Activated CD4-positive, alpha-beta T cell treated with anti-CD3 and anti-CD28 coated beads, Interleukin-10, Interleukin-2, amounts not matched to agents 100 ng/mL and 50 ng/mL, durations not matched to agents 16 hours and 8 hours (primary cell): ENCODE results near the gene PDSS2.
"Not testable (repeated sequence)": the region's sequence is repeated elsewhere in the genome, so short reads cannot be mapped to it uniquely, and the experiment has no call there.

ENCODE experiments used
- DNase-seq: peaks from one replicate; pipeline ENCODE4 v3.0.0-alpha.2; 2020

PDSS2 gene

DNA sequence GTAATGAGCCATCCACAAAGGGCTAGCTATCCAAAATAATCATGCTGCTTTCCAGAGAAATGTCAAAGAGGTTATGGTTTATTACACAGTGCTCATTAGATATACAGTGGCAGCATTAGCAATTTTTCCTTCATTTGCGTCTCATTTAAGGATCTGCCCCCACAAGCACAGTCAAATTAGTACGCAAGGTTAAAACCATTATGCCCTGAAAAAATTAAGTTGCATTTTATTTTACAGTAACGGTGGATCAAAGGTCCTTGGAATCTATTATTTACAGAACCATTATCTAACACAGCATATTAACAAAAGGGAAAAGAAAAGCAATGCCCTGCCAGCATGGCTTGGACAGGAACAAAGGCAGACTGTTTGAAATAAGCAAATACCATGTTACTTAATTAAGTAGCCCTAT, 144.8 kb downstream of the PDSS2 start:
- DNase-seq = no peak

DNA sequence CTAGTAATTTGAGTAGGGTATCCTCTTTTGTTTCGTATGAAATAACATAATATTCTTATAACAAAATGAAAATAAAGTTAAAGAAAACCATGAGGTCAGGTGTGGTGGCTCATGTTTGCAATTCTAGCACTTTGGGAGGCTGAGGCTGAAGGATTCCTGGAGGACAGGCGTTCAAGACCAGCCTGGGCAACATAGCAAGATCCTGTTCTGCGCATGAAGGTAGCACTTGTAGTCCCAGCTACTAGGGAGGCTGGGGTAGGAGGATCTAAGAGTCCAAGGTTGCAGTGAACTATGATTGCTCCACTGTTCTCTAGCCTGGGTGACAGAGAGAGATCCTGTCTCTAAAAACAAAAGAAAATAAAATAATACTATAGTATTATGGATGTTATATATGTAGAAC, 145.6 kb downstream of the PDSS2 start:
- no peak for DNase-seq

DNA sequence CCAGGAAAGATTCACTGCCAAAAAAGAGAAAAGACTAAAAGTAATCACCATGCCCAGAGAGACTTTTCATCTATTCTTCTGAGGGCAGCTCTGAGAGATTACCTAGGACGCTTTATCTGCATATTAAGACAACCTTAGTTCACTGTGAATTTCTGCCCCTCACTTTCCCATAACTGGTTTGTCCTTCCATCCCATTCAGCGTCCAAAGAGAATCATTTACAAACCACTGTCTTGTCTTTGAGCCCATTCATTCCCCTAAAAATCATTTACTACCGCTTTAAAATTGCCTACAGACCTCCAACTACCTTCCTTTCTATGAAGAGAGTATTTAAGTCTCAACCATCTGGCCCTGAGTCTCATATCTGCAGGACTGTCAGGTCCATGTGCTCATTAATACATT, 149.0 kb downstream of the PDSS2 start:
- no peak for DNase-seq

DNA sequence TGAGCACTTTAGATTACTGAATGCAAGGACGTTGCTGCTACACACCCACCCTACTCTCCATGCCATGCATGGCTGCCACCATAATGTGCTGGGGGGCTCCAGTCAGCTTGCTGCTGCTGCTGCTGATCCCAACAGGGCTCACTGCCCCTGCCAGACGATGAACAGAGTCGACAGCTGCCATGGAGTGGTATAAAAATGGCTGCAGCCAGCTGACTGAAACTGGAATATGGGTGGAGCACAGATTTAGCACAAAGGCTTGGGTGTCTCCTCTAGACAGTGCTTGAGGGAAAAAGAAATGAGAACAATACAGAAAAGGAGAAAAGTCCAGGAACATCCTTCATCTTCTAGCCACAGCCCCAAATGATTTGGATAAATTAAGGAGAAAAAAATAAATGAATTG, 150.7 kb downstream of the PDSS2 start:
- no peak for DNase-seq

DNA sequence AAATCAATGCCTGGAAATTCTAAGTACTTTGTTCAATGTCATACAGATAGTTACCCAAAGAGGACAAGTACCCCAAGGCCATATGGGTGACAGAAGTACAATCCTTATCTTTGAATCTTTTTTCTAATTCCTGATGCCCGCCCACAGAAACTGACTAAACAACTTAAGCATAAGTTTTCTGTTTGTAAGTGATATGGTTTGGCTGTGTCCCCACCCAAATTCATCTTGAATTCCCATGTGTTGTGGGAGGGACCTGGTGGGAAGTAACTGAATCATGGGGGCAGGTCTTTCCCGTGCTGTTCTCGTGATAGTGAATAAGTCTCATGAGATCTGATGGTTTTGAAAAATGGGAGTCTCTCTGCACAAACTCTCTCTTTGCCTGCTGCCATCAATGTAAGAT, 153.4 kb downstream of the PDSS2 start:
- not testable (repeated sequence) for DNase-seq

DNA sequence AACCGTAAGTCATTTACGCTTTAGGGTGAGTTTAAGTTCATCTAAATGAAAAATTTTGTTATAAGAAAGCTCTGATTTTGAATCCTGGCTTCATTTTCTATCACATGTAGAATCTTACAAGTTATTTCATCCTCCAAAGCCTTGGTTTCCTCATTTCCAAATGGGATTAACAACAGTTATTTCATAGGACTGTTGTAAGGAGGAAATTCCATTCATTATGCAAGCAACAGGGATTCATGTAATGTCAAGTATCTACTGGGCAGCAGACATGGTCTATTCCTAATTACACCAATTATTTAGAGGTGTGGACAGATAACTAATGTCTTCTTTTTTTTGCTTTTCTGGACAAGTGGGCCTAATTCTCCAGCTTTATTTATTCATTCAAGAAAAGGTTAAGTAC, 154.0 kb downstream of the PDSS2 start:
- DNase-seq = no peak

DNA sequence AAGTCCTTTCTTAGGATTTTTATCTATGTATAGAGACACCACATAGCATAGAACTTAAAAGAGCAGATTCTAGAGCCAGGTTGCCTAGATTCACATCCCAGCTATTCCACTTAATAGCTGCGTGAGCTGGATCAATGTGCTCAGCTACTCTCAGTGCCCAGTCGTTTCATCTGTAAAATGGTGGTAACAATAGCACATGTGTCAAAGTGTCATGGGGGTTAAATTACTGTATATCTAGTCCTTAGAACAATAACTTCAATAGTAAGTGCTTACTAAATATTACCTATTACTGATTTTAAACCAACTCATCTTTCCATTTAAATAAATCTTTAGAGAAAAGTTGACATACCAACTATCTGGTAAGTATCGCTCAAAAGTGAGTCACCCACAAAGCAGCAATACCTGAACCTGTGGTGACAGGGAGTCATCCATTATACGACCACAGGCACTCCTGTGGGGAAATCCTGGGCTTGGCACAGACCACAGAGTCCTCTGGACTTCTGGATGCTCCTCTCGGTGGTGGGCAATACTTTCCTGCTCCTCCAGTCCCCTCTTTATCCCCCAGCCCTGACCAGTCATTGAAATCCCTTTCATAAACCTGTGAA, 154.8 kb downstream of the PDSS2 start:
- peak; percentile 40 for DNase-seq

DNA sequence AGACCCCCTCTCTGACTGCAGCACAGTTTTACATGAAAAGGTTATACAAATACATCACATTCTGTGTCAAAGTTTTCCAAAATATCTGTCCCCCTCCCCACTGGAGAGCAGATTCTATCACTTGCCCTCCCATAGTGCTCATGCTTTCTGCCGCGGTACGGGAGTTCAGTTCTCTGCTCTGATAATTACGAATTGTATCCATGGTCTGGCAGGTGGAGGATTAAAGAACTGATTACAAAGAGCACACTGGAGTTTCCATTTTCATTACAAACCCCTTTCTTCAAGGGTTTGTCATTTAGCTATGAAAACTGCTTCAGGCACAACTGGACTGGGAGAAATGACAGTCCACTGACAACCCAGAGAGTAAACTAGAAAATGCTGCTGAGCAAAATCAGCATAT, 166.0 kb downstream of the PDSS2 start:
- no peak for DNase-seq

DNA sequence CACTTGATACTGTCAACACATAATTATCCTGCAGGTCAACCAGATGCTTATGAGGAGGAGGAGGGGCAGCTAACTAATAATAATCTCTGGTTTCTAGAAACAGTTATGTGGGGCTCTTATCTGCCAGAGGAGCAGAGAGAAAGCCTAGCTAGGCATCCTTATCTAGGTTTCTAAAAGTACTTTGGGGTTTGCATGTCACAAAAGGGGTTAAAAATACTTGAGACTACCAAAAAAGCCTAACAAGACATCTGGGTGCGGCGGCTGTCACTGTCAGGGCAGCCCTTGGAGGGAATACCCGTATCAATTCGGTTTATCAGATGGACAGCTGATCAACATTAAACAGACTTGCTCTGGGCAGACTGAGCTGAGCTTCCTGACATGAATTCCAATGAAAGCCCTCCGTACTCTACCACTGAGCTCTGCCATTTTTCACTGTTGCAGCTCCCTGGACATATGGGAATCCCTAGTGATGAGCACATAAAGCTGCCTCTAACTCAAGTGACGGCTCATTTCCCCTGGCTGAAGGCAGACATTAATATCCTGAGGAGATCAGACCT, 166.6 kb downstream of the PDSS2 start:
- no peak for DNase-seq

DNA sequence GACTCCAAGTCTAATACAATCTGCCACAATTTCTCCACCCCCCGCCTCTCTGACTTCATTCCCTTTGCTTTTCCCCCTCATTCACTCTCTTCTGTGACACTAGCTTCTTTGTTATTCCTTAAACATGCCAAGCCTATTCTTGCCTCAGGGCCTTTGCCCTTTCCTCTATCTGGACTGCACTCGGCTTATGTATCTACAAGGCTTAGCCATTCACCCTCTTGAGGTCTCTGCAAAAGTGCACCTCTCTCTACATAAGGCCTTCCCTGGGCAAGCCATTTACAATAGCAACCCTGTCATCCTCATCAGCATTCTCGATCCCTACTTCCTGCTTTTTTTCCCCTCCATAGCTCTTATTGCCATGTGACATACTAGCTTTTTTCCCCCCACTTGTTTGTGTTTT, 168.9 kb downstream of the PDSS2 start:
- no peak for DNase-seq

DNA sequence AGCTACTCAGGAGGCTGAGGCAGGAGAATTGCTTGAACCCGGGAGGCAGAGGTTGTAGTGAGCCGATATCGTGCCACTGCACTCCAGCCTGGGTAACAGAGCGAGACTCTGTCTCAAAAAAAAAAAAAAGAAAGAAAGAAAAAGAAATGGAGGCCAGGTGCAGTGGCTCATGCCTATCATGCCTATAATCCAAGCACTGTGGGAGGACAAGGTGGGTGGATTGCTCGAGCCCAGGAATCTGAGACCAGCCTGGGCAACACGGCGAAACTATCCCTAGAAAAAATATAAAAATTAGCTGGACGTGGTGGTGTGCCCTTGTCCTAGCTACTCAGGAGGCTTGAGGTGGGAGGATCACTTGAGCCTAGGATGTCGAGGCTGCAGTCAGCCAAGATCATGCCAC, 170.1 kb downstream of the PDSS2 start:
- DNase-seq = not testable (repeated sequence)

DNA sequence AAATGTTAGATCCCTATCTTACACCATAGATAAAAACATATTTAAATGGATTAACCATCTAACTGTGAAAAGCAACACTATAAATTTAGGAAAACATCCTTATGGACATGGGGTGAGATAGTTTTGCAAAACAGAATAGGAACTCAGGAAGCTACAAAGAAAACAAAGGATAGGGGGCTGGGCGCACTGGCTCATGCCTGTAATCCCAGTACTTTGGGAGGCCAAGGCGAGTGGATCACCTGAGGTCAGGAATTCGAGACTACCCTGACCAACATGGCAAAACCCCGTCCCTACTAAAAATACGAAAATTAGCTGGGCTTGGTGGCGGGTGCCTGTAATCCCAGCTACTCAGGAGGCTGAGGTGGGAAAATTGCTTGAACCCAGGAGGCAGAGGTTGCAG, 173.7 kb downstream of the PDSS2 start:
- not testable (repeated sequence) for DNase-seq

DNA sequence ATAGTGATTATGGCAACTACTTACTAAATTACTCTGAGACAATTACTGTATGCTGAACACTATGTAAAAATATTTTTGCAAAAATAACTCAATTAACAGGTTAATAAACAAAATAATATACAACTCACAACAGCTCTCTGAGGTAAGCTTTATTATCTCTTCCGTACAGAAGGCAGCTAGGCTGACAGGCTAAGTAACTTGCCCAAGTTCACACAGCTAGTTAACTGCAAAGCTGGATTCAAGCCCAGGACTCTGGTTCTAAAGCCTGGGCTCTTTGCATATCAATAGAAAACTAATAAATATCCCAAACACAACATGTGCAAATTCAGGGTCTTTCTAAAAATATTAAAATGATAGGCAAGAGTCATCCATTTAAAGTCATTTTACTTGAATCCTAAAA, 174.6 kb downstream of the PDSS2 start:
- no peak for DNase-seq

DNA sequence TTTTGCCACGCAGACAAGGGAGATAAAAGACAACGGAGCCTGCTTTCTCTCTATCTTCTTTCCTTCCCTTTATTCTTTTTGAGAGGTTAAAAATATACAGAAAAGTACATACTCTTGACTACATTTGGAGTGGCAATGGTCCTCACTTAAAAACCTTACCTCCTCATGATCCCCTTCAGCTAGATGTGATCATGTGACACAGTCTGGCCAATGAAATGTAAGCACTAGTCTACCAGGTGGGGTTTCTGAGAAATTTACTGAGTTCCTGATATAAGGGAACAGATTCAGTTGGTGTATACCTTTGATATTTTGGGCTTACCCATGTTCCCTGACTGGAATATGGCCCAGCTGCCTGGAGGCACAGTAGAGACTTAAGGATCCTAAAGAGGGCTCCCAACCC, 178.6 kb downstream of the PDSS2 start:
- no peak for DNase-seq

DNA sequence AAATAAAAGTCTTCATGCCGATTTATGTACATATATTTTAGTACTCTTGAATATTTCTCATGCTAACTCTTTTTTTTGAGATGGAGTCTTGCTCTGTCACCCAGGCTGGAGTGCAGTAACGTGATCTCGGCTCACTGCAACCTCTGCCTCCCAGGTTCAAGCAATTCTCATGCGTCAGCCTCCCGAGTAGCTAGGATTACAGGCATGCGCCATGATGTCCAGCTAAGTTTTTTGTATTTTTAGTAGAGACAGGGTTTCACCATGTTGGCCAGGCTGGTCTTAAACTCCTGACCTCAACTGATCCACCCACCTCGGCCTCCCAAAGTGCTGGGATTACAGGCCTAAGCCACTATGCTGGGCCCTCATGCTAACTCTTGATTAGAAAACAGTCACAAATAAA, 179.4 kb downstream of the PDSS2 start:
- DNase-seq = not testable (repeated sequence)

DNA sequence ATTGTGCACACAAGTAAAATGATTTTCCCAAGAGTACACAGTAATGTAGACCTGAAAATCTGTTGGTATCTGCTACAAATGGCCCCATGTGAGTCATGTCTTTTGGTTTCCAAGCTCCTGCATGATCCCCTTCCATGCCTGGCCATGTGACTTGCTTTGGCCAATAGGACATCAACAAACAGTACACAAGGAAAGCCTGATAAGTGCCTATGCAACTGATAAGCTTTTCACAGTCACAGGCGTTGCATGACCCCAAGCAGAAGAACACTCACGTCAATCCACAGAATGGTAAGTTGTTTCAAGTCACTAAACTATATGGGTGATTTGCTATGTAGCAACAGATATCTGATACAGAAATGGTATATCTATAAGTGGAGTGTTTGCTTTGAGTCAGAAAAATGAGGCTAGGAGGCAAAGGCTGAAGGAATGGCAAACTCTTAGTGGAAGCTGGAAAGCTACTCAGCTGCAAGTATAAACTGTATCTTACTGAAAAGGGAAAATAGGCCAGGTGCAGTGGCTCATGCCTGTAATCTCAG, 184.0 kb downstream of the PDSS2 start:
- no peak for DNase-seq

DNA sequence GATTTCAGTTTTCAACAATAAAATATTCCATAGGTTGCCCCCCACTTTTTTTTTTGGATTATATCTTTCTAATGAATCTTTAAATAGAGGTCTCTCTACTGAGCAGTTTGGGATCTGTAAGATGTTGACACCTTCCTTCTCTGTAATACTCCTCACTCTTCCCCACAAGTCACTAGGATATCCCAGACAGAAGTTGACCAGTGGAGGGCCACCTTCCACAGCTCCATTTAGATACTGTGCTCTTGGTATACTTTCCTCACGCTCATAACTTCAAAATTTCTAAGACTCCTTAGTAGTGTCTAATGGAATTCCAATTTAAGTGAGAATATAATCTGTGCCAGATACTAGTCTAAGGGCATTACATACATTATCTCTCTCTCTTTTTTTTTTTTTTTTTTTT, 185.1 kb downstream of the PDSS2 start:
- no peak for DNase-seq

DNA sequence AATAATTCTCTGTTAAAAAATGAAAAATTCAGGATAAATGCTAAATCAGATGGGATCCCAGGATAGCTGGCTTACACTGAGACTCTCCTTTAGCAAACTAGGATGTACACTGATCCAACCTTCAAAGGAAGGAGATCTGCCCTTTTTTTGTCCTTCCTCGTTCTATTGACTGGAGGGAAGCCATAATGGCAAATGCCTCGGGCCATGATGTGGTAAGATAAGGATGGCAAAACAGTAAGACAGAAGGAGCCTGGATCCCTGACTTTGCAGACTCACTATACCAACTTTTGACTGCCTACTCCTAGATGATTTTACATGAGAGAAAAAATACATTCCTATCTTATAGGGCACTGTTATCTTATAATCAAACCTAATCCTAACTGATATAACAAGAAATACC, 187.1 kb downstream of the PDSS2 start:
- no peak for DNase-seq

DNA sequence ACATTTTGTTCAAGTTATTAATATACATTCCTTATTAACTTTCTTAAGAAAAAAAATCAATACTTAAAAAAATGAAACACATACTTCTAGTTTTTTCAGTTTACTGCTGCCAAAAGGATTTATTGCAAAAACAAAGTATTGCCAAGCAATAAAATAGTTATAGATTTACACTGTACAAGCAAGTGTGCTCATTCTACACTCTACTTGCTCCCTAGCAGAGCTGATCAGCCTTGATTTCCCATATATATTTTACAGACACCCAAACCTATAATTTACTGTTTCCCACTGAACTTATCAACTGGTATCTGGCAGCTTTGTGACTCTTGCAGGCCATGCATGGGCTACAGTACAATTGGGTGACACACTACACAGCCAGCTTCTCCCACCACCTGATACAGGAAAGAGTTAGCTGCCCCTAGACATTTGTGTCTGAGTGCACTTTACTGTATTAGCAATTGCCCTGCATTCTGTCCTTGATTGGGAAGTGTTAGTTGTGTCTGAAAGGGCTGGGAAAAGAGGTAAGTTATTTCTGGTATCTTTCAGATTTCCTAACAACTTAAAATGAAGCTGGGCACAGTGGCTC, 188.1 kb downstream of the PDSS2 start:
- no peak for DNase-seq

DNA sequence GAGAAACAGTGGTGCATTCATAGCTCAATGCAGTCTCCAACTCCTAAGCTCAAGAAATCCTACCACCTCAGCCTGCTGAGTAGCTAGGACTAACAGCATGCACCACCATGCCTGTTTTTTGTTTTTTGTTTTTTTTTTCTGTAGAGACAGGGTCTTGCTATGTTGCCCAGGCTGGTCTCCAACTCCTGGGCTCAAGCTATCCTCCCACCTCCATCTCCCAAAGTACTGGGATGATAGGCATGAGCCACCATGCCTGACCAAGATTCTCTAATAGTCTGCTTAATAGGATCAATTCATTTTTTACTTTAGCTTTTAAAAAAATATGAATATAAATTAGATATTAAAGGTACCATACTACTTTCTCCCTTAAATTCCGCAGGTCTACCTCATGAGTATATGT, 191.7 kb downstream of the PDSS2 start:
- no peak for DNase-seq

DNA sequence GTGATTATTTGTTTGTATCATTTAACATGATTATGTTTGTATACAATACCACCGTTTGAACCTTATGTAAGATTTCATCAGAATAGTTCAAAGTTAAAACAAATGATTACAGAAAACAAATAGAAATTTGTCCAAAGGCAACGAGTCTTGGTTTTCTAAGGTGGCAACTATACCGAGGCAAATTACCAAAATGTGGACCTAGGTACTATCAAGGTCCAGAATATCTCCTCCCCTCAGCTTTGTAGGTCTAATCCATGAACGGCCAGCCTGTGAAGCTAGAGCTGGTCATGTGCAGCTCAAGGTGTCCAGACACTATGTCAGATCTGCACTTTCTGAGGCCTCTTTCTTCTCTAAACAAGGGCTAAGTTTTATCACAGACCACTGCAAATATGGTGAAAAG, 192.4 kb downstream of the PDSS2 start:
- no peak for DNase-seq

DNA sequence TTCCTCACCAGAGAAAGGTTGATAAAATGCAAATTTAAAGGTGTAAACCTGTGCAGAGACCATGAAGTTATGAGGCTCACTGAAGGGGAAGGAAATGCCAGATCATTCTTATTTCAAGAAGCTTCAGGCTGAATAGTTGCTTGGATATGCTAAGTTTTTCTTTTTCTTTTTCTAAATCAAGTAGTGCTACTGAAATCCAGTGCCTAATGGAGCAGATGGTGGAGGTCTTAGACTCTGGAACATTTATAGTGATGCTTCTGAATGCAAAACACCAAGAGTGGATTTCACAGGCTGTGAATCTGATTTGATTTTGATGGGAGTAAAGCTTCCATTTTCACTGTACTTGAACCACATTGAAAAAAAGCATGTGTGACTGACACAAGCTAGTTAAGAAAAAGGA, 192.8 kb downstream of the PDSS2 start:
- DNase-seq = no peak

DNA sequence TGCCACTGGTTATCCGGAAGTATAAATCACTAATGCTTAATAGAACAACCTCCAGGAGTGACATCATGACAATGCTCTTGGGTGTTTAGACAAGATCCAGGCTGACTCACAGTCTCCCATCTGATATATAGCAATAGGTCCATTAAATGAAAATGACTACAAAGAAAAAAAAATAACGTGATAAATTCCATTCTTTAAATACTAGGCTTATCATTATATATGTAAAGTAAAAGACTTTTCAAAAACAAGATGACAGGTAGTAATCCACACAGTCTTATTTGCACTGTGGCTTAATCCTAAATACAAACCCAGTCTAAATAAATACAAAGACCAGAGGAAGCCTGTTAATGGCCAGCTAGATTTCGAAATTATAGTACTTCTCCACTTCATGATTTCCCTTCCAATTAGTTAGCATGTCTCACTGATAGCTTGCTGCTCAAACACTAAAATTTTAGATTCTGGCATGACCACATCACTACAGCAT, 195.0 kb downstream of the PDSS2 start:
- no peak for DNase-seq

DNA sequence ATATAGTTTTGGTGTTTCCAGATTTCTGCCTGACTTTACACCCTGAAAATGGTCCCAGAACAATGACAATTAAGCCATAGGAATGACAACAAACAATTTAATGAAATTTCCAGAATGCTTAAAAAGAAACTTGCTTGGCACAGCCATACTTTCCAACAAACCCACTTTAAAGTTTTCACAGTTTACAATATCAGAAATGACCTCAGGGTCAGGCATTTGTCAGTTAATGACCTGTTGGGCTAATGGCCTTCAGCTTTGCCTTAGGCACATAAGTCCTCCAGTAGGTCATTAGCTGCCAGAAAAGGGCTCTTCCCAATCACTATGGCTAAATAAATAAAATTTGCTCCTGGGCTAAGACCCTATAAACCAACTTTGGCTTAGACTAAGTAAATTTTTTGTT, 199.4 kb downstream of the PDSS2 start:
- DNase-seq = no peak

DNA sequence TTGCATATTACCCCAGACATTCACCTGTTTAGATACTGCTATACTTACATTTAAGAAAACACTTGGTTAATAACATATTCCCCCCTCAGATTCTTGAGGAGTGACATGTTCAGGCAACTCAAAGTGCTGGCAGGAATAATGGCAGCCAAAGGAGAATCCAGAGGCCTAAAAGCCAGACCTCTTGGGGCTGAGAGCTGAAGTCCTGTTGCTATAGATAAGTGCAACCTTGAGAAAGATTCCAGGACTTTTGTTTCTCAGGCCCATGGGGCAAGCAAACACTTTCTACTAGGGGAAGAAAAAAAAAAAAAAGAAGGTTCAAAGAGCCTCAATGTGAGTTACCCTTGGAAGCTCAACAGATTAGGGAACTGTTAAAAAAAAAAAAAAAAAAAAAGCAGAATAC, 211.2 kb downstream of the PDSS2 start:
- no peak for DNase-seq
